HL-60 (cell line): ENCODE results near the gene PEX10.
A peak's percentile ranks its signal among the peaks of the same experiment; 100 is the strongest.

Source experiments
- CTCF ChIP-seq: IDR thresholded peaks from one replicate; pipeline ENCODE4 v1.5.1; 2011; ENCODE audit warnings: low read length, control low read depth, inconsistent platforms; ENCODE audit not compliant: insufficient read depth
- GABPA ChIP-seq: IDR thresholded peaks from 2 replicates; pipeline ENCODE4 v1.6.1; 2012; ENCODE audit warnings: low read depth
- REST ChIP-seq: IDR thresholded peaks from 2 replicates; pipeline ENCODE4 v1.6.1; 2012; ENCODE audit warnings: low read depth; ENCODE audit not compliant: insufficient replicate concordance

- TF ChIP-seq CTCF (peak; percentile 20), GABPA (no peak), REST (no peak)
Measured at GRCh38 chr1:2429780-2430591, 17.6 kb upstream of the PEX10 start.
